ENCODE data around the gene TRAPPC10.

TRAPPC10 gene

GRCh38 chr21:43983390-43983789 lies 28.7 kb upstream of the TRAPPC10 start:
- no peak for DNase-seq (ENCODE audit: low spot score)

GRCh38 chr21:43983860-43984420 lies 28.2 kb upstream of the TRAPPC10 start:
- DNase-seq (ENCODE audit: low spot score), result no peak

- DNase-seq (ENCODE audit: low spot score), result no peak
Measured at GRCh38 chr21:43984905-43985689, 27.0 kb upstream of the TRAPPC10 start.

- no peak for DNase-seq (ENCODE audit: low spot score)
Measured at GRCh38 chr21:43985690-43986251, 26.3 kb upstream of the TRAPPC10 start.

GRCh38 chr21:43986544-43987451 lies 25.3 kb upstream of the TRAPPC10 start:
- peak; percentile 65 for DNase-seq (ENCODE audit: low spot score)

- DNase-seq (ENCODE audit: low spot score), result no peak
Measured at GRCh38 chr21:43987509-43987908, 24.6 kb upstream of the TRAPPC10 start.

GRCh38 chr21:43988016-43988415 lies 24.1 kb upstream of the TRAPPC10 start:
- DNase-seq (ENCODE audit: low spot score), result no peak

- DNase-seq (ENCODE audit: low spot score), result no peak
Measured at GRCh38 chr21:43988506-43989230, 23.4 kb upstream of the TRAPPC10 start.

GRCh38 chr21:43989401-43989800 lies 22.7 kb upstream of the TRAPPC10 start:
- DNase-seq (ENCODE audit: low spot score), result no peak

- DNase-seq (ENCODE audit: low spot score), result no peak
Measured at GRCh38 chr21:43991447-43991991, 20.6 kb upstream of the TRAPPC10 start.

GRCh38 chr21:43992121-43992520 lies 20.0 kb upstream of the TRAPPC10 start:
- DNase-seq (ENCODE audit: low spot score), result no peak

- no peak for DNase-seq (ENCODE audit: low spot score)
Measured at GRCh38 chr21:43993420-43993934, 18.6 kb upstream of the TRAPPC10 start.

GRCh38 chr21:43994085-43994484 lies 18.0 kb upstream of the TRAPPC10 start:
- DNase-seq (ENCODE audit: low spot score), result no peak

GRCh38 chr21:43994646-43995045 lies 17.5 kb upstream of the TRAPPC10 start:
- DNase-seq (ENCODE audit: low spot score), result no peak

GRCh38 chr21:43995521-43996105 lies 16.5 kb upstream of the TRAPPC10 start:
- no peak for DNase-seq (ENCODE audit: low spot score)

GRCh38 chr21:43997766-43998742 lies 14.1 kb upstream of the TRAPPC10 start:
- no peak for DNase-seq (ENCODE audit: low spot score)

GRCh38 chr21:44000360-44000759 lies 11.7 kb upstream of the TRAPPC10 start:
- peak; percentile 95 for DNase-seq (ENCODE audit: low spot score)

- no peak for DNase-seq (ENCODE audit: low spot score)
Measured at GRCh38 chr21:44002511-44002910, 9.6 kb upstream of the TRAPPC10 start.

- no peak for DNase-seq (ENCODE audit: low spot score)
Measured at GRCh38 chr21:44003307-44003966, 8.7 kb upstream of the TRAPPC10 start.
